SW480 (cell line): ENCODE results near the gene SYT1.
"Not testable (repeated sequence)": the region's sequence is repeated elsewhere in the genome, so short reads cannot be mapped to it uniquely, and the experiment has no call there.

Source experiments
- DNase-seq: peaks from one replicate; pipeline ENCODE4 v3.0.0-alpha.2; 2016; ENCODE audit warnings: low spot score

Gene SYT1

GRCh38 chr12:79407671-79408622, 543.4 kb downstream of the SYT1 start:
- peak; percentile 34 for DNase-seq

- no peak for DNase-seq
Observed at GRCh38 chr12:79408689-79409088, 544.1 kb downstream of the SYT1 start.

GRCh38 chr12:79409562-79409961, 545.0 kb downstream of the SYT1 start:
- no peak for DNase-seq

- DNase-seq = no peak
Observed at GRCh38 chr12:79411791-79412190, 547.2 kb downstream of the SYT1 start.

- DNase-seq = no peak
Observed at GRCh38 chr12:79413796-79414195, 549.2 kb downstream of the SYT1 start.

GRCh38 chr12:79414252-79414651, 549.7 kb downstream of the SYT1 start:
- DNase-seq = no peak

GRCh38 chr12:79415321-79415720, 550.7 kb downstream of the SYT1 start:
- no peak for DNase-seq

- no peak for DNase-seq
Observed at GRCh38 chr12:79415746-79416435, 551.3 kb downstream of the SYT1 start.

- DNase-seq = peak; percentile 53
Observed at GRCh38 chr12:79420146-79420618, 555.6 kb downstream of the SYT1 start.

GRCh38 chr12:79421236-79421740, 556.7 kb downstream of the SYT1 start:
- DNase-seq = no peak

- no peak for DNase-seq
Observed at GRCh38 chr12:79422060-79422812, 557.7 kb downstream of the SYT1 start.

- DNase-seq = no peak
Observed at GRCh38 chr12:79423560-79423959, 559.0 kb downstream of the SYT1 start.

- DNase-seq = peak; percentile 71
Observed at GRCh38 chr12:79424109-79424721, 559.6 kb downstream of the SYT1 start.

- DNase-seq = no peak
Observed at GRCh38 chr12:79426121-79426520, 561.5 kb downstream of the SYT1 start.

- DNase-seq = not testable (repeated sequence)
Observed at GRCh38 chr12:79426744-79427143, 562.2 kb downstream of the SYT1 start.

- no peak for DNase-seq
Observed at GRCh38 chr12:79433465-79434072, 569.0 kb downstream of the SYT1 start.

GRCh38 chr12:79434561-79434960, 570.0 kb downstream of the SYT1 start:
- DNase-seq = no peak

GRCh38 chr12:79435742-79436141, 571.2 kb downstream of the SYT1 start:
- no peak for DNase-seq

- no peak for DNase-seq
Observed at GRCh38 chr12:79438480-79439174, 574.1 kb downstream of the SYT1 start.

GRCh38 chr12:79439175-79439825, 574.7 kb downstream of the SYT1 start:
- no peak for DNase-seq
